ENCODE results near the gene COQ10A. TPM values are rescaled to one million over a fixed set of nuclear protein-coding genes. Genes with fewer than 3 reads are reported as not detected.

COQ10A gene
- total and polyA plus RNA-seq, 4 donors = 3.2 to 40.7 (median 15.5) TPM

DNA sequence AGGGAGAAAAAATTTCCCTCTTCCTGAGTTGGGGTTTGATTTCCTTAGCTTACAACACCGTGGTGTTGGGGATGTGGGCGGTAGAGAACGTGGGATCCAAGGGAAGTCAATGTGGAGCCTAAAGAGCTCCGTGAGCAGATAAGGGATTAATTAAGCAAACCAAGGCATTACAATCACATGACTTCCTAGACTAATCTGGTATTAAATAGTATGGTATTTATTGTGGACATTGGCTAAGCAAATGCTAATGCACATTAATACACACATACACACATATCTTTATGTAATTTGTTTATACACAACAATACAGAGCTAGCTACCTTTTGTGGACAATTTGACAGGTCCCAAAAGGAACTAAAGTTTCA, 44.2 kb upstream of the COQ10A start:
- Histone ChIP-seq H3K4me1 (ENCODE audit: control insufficient read depth in 4 of 4, insufficient read depth in 4 of 4, low read length in 3 of 4) (peaks cover 4 to 42% (median 31%) of the 10 kb centered on the region in 4 donors), H3K27me3 (ENCODE audit: control insufficient read depth in 4 of 4, insufficient read depth in 4 of 4, low read length in 3 of 4) (no peaks in the 10 kb centered on the region), H3K9ac (ENCODE audit: low read depth in 1 of 2, low read length in 2 of 2) (peak overlapping the region; percentile 28 to 97), H3K4me3 (ENCODE audit: low read depth in 1 of 3, low read length in 3 of 3) (peak overlapping the region; percentile 77 to 98 (median 81)), H3K9me3 (ENCODE audit: control insufficient read depth in 4 of 4, low read length in 3 of 4) (no peaks in the 10 kb centered on the region), H3K36me3 (ENCODE audit: control insufficient read depth in 4 of 4, insufficient read depth in 3 of 4, low read depth in 1 of 4, low read length in 3 of 4) (peaks cover 0 to 2% (median 0%) of the 10 kb centered on the region in 4 donors), H3K27ac (ENCODE audit: low read depth in 1 of 2, low read length in 2 of 2) (peak overlapping the region; percentile 85 to 98)
- 18% methylated on average over 4 of the region's 4 CpGs for WGBS
- TF ChIP-seq HNF4A (conservative IDR thresholded peaks at IDR 0.05) (no peak), TAF1 (conservative IDR thresholded peaks at IDR 0.05) (no peak), HNF4G (IDR thresholded peaks at IDR 0.05) (no peak), JUND (IDR thresholded peaks at IDR 0.05) (no peak), NR2F2 (IDR thresholded peaks at IDR 0.05) (no peak), FOXA1 (IDR thresholded peaks at IDR 0.05) (no peak), SP1 (IDR thresholded peaks at IDR 0.05) (no peak), FOXA2 (IDR thresholded peaks at IDR 0.05) (no peak), RAD21 (IDR thresholded peaks at IDR 0.05) (no peak), RXRA (IDR thresholded peaks at IDR 0.05) (no peak), YY1 (IDR thresholded peaks at IDR 0.05) (no peak), EGR1 (IDR thresholded peaks at IDR 0.05; ENCODE audit: low read depth in 2 of 2) (no peak)
- TF ChIP-seq, protein P1, sequence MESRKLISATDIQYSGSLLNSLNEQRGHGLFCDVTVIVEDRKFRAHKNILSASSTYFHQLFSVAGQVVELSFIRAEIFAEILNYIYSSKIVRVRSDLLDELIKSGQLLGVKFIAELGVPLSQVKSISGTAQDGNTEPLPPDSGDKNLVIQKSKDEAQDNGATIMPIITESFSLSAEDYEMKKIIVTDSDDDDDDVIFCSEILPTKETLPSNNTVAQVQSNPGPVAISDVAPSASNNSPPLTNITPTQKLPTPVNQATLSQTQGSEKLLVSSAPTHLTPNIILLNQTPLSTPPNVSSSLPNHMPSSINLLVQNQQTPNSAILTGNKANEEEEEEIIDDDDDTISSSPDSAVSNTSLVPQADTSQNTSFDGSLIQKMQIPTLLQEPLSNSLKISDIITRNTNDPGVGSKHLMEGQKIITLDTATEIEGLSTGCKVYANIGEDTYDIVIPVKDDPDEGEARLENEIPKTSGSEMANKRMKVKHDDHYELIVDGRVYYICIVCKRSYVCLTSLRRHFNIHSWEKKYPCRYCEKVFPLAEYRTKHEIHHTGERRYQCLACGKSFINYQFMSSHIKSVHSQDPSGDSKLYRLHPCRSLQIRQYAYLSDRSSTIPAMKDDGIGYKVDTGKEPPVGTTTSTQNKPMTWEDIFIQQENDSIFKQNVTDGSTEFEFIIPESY (IDR thresholded peaks at IDR 0.05) = no peak
- TF ChIP-seq, protein P2, sequence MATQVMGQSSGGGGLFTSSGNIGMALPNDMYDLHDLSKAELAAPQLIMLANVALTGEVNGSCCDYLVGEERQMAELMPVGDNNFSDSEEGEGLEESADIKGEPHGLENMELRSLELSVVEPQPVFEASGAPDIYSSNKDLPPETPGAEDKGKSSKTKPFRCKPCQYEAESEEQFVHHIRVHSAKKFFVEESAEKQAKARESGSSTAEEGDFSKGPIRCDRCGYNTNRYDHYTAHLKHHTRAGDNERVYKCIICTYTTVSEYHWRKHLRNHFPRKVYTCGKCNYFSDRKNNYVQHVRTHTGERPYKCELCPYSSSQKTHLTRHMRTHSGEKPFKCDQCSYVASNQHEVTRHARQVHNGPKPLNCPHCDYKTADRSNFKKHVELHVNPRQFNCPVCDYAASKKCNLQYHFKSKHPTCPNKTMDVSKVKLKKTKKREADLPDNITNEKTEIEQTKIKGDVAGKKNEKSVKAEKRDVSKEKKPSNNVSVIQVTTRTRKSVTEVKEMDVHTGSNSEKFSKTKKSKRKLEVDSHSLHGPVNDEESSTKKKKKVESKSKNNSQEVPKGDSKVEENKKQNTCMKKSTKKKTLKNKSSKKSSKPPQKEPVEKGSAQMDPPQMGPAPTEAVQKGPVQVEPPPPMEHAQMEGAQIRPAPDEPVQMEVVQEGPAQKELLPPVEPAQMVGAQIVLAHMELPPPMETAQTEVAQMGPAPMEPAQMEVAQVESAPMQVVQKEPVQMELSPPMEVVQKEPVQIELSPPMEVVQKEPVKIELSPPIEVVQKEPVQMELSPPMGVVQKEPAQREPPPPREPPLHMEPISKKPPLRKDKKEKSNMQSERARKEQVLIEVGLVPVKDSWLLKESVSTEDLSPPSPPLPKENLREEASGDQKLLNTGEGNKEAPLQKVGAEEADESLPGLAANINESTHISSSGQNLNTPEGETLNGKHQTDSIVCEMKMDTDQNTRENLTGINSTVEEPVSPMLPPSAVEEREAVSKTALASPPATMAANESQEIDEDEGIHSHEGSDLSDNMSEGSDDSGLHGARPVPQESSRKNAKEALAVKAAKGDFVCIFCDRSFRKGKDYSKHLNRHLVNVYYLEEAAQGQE (IDR thresholded peaks at IDR 0.05) = no peak
- TF ChIP-seq, protein P3, sequence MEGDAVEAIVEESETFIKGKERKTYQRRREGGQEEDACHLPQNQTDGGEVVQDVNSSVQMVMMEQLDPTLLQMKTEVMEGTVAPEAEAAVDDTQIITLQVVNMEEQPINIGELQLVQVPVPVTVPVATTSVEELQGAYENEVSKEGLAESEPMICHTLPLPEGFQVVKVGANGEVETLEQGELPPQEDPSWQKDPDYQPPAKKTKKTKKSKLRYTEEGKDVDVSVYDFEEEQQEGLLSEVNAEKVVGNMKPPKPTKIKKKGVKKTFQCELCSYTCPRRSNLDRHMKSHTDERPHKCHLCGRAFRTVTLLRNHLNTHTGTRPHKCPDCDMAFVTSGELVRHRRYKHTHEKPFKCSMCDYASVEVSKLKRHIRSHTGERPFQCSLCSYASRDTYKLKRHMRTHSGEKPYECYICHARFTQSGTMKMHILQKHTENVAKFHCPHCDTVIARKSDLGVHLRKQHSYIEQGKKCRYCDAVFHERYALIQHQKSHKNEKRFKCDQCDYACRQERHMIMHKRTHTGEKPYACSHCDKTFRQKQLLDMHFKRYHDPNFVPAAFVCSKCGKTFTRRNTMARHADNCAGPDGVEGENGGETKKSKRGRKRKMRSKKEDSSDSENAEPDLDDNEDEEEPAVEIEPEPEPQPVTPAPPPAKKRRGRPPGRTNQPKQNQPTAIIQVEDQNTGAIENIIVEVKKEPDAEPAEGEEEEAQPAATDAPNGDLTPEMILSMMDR (IDR thresholded peaks at IDR 0.05; ENCODE audit: low read depth, low read length, missing input control) = no peak
- DNase-seq (ENCODE audit: low spot score) = no peak

DNA sequence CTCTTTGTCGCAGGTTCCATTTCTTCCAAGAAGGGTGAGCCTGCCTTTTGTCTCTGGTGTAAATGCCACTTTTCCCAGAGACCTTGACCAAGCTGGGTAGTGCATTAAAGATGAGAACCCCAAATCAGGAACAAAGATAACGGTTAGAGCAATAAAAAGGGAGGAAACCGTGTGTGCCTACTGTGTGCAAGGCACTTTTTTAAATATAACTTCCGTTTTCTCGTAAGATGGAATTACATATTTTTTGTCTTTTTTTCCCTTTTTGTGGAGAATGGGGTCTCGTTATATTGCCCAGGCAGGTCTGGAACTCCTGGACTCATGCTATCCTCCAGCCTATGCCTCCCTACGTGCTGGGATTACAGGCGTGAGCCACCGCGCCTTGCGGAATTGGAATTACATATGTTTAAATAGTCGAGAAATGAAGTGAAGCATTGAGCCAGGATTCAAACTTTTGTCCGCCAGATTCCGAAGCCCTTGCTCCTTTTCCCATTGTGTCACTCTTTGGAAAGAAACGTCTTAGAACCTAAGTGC, 43.1 kb upstream of the COQ10A start:
- Histone ChIP-seq H3K36me3 (ENCODE audit: control insufficient read depth in 4 of 4, insufficient read depth in 3 of 4, low read depth in 1 of 4, low read length in 3 of 4) (peaks cover 0 to 2% (median 0%) of the 10 kb centered on the region in 4 donors), H3K9ac (ENCODE audit: low read depth in 1 of 2, low read length in 2 of 2) (no peak overlapping the region), H3K4me3 (ENCODE audit: low read depth in 1 of 3, low read length in 3 of 3) (peak overlapping the region; percentile 27 to 44 (median 41)), H3K9me3 (ENCODE audit: control insufficient read depth in 4 of 4, low read length in 3 of 4) (no peaks in the 10 kb centered on the region), H3K4me1 (ENCODE audit: control insufficient read depth in 4 of 4, insufficient read depth in 4 of 4, low read length in 3 of 4) (peaks cover 4 to 42% (median 31%) of the 10 kb centered on the region in 4 donors), H3K27ac (ENCODE audit: low read depth in 1 of 2, low read length in 2 of 2) (peak overlapping the region; percentile 51 to 54), H3K27me3 (ENCODE audit: control insufficient read depth in 4 of 4, insufficient read depth in 4 of 4, low read length in 3 of 4) (no peaks in the 10 kb centered on the region)
- no peak for DNase-seq (ENCODE audit: low spot score)
- WGBS = 38% methylated on average over 15 of the region's 15 CpGs
- TF ChIP-seq, protein P4, sequence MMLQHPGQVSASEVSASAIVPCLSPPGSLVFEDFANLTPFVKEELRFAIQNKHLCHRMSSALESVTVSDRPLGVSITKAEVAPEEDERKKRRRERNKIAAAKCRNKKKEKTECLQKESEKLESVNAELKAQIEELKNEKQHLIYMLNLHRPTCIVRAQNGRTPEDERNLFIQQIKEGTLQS (IDR thresholded peaks at IDR 0.05) = no peak
- TF ChIP-seq JUND (IDR thresholded peaks at IDR 0.05) = no peak
- TF ChIP-seq, protein P1 (IDR thresholded peaks at IDR 0.05) = no peak
- TF ChIP-seq RAD21 (IDR thresholded peaks at IDR 0.05) = no peak
- no peak for TF ChIP-seq GABPA (IDR thresholded peaks at IDR 0.05 in 1 of 2, conservative IDR thresholded peaks at IDR 0.05 in 1 of 2)
- no peak for TF ChIP-seq FOXA1 (IDR thresholded peaks at IDR 0.05)
- TF ChIP-seq, protein P2 (IDR thresholded peaks at IDR 0.05) = no peak
- no peak for TF ChIP-seq YY1 (IDR thresholded peaks at IDR 0.05)
- TF ChIP-seq RXRA (IDR thresholded peaks at IDR 0.05) = no peak
- TF ChIP-seq SP1 (IDR thresholded peaks at IDR 0.05) = no peak
- TF ChIP-seq EGR1 (IDR thresholded peaks at IDR 0.05; ENCODE audit: low read depth in 2 of 2) = no peak
- TF ChIP-seq HNF4G (IDR thresholded peaks at IDR 0.05) = no peak
- TF ChIP-seq TAF1 (conservative IDR thresholded peaks at IDR 0.05) = no peak
- TF ChIP-seq FOXA2 (IDR thresholded peaks at IDR 0.05) = no peak
